ENCODE results near the gene DNAJC18. TPM values are rescaled to one million over a fixed set of nuclear protein-coding genes. Genes with fewer than 3 reads are reported as not detected.
"Not testable (repeated sequence)": the region's sequence is repeated elsewhere in the genome, so short reads cannot be mapped to it uniquely, and the experiment has no call there.

DNAJC18 gene
- total RNA-seq, 1 donor from 2014 or later: 20.3 TPM

DNA sequence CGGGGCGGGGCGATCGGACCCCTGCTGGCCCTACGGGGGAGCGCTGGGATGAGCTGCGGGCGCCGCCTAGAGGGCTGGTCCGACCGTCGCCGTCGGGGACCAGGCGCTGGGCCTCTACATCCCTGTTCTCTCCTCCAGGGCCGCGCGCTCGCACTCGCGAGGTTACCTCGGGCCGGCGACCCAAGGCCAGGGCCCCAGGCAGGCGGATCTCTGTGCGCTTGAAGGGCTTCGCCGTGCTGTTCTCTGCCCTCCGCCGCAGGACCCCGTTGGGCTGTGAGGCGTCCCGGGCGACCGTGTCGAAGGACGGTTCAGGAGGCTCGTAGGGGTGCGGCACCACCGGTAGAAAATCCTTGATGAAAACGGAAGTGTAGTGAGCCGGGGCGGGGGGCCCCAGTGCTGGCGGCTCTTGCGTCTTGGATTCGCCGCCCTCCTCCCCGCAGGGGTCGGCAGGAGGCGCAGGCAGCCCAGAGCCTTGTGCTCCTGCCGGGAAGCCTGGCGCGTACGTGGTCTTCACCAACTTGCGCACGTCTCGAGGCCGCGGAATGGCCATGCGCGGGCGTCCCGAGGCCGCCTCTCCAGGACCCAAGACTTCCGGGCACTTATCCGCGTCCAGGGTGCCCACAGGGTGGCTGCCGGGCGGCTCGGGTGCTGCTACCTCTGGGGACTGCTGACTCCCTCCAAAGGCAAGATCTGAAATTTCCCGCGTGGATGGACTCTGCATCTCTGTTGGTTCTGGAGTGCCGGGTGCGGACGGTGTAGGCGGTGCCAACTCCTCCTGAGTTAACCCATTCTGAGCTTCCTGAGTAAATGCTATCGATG lies 46.4 kb downstream of the DNAJC18 start:
- intact Hi-C loops (cut with DNase I): loop anchor here (5.0 kb wide), 3 partner anchors 51 to 126 kb away; partner anchors contain the start of genes MATR3 and PAIP2
- peak; percentile 87 for DNase-seq (ENCODE audit: low spot score)

DNA sequence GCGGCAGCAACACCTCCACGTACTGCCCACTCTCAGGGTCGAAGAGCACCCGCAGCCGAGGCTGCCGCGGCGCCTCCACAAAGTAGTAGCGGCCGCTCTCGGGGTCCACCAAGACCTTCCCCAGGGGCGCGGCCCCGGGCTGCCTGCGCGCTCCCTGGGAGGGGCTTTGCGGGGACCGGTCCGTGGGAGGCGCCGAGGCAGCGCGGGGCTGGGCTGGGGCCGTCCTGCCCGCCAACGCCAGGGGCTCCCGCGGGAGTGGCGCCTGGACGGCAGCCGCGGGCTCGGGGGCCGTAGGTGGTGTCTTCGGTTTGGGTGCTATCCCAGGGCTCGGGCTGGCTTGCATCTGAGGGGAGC lies 47.0 kb downstream of the DNAJC18 start:
- intact Hi-C loops (cut with DNase I): loop anchor here (5.0 kb wide), 3 partner anchors 50 to 125 kb away; partner anchors contain the start of genes MATR3 and PAIP2
- DNase-seq (ENCODE audit: low spot score): no peak

DNA sequence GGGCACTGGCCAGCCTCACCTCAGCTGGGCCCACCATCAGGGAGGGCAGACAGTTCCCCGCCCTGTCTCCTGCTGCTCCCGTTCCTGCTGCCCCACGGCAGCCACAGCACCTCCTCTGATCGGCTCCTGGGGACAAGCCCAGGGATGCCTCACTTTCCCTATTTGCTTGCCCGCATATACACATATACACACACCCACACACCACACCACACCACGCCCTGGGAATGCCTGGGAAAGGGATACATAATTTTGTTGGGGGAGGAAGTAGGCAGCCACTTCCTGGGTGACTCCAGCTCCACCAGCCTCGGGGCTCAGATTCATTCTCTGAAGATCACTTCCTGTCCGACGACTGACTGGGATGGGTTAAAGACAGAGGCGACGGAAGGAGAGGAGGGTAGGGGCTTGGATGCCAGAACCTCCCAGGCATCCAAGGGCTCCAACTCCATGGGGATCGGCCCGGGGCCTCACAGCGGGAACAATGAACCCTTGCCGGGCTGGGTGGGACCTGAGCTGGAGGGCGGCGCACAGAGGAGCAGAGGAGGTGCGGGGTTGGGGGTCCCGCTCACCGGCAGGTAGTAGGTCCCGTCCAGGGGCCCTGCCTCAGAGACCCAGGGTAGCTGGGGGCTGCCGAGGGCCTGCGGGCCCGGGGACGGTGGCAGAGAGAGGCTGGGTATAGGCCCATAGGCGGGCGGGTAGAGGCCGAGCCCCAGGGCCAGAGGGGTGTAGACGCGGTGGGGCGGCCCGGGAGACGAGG lies 47.6 kb downstream of the DNAJC18 start:
- intact Hi-C loops (cut with DNase I): loop anchor here (5.0 kb wide), 3 partner anchors 49 to 124 kb away; partner anchors contain the start of genes MATR3 and PAIP2
- no peak for DNase-seq (ENCODE audit: low spot score)

DNA sequence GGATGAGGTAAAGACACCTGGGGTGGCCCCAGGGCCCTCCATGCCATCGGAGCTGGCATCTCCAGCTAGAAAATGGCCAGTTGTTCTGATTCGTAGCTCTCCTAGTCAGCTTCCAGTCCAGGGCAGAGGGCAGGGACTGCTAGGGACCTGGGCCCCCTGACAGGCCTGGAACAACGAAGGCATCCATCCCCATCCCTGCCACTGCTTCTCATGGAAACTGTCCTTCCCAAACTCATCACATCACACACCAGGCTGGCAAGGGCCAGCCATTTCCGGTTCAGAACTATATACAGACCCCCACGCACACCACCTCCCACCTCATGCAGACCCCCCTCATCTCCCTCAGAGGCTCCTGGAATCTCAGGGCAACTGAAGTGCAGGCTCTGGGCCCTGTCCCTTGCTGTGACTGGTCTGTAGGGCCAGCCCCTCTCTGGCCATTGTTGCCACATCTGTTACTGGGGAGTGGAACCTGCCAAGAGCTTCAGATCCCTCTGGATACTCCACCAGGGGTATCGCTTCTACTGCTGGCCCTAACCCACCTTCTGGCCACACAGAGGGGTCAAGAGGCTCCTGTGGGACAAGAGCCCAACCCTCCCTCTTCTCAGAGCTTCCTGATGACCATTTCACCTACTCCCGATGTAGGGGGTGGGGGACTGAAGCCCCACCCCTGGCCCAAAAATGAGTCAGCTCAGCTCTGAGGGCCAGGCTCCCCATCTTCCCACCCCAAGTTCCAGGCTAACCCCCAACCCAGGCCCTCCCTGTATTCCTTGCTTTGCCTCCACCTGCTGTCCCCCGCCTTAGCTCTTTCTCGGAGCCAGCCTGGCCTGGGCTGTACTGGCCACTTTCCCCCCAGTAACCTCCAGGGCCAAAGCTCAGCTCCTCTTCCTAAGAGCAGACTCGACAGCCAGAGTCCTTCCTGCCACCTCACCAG lies 48.4 kb downstream of the DNAJC18 start:
- DNase-seq (ENCODE audit: low spot score): peak; percentile 46
- intact Hi-C loops (cut with DNase I): loop anchor here (5.0 kb wide), 3 partner anchors 49 to 124 kb away; partner anchors contain the start of genes MATR3 and PAIP2

DNA sequence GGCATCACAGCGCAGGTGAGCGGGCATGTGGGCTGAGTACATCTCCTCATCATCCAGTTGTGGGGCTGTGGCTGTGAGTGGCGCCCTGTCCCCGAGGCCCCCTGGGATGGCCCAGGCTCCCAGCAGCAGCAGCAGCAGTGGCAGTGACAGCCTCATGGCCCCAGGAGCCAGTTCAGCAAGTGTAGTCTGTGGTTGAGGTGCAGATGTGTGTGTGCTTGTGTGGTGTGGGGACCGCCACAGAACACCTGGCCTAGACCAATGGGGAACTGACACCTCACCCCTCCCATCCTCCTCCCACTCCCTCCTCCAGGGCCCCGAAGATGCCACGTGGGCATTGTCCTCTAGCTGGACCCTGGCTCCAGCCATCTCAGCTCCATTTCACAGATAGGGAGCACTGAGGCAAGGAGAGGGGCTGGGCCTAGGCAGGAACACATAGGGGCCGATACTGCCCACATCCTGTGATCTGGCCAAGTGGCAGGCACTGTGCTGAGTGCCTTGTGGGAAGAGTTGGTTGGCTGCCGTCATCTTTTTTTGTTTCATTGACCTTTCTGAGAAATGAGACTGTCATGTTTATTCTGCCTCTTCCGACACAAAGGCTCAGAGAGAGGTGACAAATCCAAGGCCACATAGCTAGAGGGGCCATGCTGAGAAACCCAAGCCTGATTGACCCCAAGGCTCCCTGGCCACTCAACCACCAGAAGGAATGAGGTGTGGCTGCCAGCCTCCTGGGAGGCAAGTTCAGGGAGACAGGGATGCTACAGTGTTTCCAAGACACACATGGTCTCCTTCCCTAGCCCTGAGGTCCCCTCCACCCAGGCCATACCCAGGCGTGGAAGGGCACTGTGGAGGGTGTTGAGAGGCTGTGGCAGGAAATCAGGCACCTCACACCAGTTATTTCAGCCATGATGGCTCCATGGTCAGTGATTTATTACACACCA lies 49.4 kb downstream of the DNAJC18 start, which contains the start of gene MZB1:
Gene MZB1, minus strand, starts transcription at position 213 of the 938 bp plus-strand sequence. Its CDS starts 57 bp downstream, at position 156.
- intact Hi-C loops (cut with DNase I): loop anchor here (5.0 kb wide), 3 partner anchors 48 to 123 kb away; partner anchors contain the start of genes MATR3 and PAIP2
- DNase-seq (ENCODE audit: low spot score): peak; percentile 55

DNA sequence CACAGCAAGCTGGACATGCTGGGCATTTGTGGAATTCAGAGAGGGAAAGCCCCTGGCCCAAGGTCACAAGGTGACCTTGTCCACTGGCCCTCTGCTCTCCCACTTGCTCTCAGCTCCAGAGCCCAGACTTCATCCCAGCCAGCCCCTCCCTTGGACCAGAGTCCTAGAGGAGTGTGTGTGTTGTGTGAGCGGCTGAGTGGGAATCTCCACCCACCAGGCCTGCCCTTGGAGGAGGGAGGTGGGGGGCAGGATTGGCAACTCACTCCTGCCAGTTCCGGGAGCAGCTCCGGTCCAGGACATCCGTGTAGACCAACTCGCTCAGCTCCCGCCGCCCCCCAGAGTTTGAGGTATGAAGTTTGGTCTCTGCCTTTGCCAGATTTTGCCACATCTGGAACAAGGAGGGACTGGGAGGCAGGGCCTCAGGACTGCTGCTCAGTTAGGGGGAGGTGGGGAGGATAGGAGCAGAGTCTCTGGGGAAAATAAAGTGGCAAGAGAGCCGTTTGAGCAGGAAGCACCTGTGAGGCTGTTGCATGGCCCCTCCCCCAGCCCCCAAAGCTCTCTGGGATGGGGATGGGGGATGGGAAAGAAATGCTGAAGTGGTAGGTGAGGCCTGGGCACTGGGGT lies 51.0 kb downstream of the DNAJC18 start:
- intact Hi-C loops (cut with DNase I): no loop called here
- no peak for DNase-seq (ENCODE audit: low spot score)

DNA sequence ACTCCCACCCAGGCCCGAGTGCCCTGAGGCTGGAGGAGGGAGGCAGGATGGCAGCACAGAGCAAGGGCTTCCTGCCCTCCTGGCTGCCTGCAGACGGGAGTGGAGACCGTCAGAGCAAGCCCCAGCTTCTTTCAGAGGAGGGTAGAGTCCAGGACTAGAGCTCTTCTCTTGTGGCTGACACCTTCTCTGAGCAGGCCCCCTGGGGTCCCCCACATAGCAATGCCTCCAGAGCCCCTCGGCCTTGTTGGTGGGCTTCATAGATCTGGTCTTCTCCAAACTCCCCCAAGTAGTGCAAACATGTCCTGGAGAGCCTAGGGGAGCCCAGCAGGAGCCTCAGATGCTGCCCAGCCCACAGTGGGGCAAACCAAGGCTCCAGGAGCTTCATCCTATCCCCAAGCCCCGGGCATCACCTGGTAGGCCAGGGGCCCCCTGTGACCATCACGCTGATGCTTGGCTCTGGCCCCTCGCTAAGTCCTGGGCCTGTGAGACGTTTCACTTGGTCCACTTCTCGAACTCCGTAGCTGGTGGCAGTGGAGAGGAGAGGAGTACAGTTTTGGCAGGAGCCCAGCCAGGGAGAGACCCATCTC lies 51.6 kb downstream of the DNAJC18 start:
- intact Hi-C loops (cut with DNase I): no loop called here
- DNase-seq (ENCODE audit: low spot score): no peak

DNA sequence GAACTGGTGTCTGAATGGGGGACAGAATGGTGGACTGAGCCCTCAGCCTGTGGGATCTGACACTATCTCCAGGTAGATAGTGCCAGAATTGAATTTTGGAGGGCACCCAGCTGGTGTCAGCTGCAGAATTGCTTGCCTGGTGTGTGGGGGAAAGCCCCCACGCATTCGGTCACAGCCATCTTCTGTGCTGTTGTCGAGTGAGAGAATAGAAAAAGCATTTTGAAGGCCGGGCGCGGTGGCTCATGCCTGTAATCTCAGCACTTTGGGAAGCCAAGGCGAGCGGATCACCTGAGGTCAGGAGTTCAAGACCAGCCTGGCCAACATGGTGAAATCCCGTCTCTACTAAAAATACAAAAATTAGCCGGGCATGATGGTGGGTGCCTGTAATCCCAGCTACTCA lies 52.4 kb downstream of the DNAJC18 start:
- intact Hi-C loops (cut with DNase I); DNase-seq (ENCODE audit: low spot score): not testable (repeated sequence)

DNA sequence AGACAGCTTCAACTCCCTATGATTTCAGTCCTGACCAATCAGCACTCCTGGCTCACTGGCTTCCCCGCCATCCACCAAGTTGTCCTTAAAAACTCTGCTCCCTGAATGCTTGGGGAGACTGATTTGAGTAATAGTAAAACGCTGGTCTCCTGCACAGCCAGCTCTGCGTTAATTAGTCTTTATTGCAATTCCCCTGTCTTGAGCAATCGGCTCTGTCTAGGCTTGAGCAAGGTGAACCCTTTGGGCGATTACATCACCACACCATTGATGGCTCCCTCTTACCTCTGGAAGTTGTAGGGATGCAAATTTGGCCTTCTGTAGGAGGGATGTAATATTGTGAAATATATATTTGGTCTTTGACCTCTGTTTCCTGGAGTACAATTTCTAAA lies 53.3 kb downstream of the DNAJC18 start:
- no peak for DNase-seq (ENCODE audit: low spot score)
- intact Hi-C loops (cut with DNase I): no loop called here

DNA sequence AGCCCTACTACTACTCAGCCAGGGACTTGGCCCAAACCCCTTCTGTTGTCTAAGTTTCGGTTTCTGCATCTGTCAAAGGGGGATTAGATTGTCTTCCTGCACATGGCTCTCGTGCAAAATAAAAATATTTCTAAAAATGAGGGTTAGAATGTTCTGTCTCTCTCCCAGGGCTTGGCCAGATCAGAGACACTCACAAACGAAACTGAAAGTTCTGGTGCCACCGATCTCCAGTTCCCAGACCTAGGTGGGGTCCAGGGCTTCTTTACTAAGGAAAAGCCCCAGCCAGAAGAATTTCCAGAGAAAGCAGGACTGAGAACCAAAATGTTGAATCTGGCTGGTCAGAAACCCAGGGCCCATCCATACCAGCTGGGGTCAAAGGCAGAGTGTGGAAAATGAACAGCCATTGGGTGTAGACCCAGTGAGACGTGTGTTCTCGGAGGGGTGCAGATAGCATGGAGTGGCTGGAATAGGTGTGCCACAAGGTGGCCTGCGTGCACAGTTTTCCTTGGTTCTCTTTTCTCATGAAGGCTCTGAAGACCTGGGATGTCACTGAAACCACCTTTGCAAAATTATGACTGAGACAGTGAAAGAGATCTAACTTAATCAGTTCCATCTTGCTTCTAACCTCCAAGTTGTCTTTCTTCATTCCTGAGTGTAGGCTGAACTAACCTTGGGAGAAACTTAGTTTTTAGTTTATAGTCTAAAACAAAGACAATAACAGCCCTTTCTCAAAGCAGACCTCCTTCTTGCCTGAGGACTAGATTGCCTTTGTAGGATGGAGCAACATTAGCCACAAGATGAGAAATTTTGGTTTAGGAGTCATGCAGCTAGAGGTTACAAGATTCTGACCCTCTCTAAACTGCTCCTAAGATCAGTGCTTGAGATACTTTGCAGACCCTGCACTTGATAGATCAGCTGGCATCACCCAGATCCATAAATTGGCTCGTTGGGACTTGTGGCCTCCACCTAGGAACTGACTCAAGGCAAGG lies 54.0 kb downstream of the DNAJC18 start:
- DNase-seq (ENCODE audit: low spot score): no peak
- intact Hi-C loops (cut with DNase I): no loop called here

DNA sequence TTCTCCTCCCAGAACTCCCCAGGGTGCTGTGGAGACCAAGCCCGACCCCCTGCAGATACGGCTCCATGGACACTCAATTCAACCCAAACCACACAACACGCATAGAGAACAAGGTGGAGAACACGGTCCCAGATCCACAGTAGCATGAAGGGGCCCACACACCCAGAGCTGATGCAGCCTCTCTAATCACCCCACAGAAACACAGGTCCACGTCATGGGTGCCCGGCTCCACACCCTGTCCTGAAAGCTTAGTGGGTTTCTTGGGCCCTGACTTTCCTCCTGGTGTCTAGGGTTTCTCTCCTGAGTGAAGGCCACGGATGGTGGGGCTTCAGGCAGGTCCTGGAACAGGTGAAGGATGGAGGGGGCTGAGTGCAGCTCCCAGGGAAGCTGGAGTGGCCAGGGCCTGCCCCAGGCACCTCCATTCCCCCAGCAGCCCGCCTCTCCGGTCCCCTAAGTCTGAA lies 54.7 kb downstream of the DNAJC18 start:
- intact Hi-C loops (cut with DNase I): no loop called here
- DNase-seq (ENCODE audit: low spot score): no peak

DNA sequence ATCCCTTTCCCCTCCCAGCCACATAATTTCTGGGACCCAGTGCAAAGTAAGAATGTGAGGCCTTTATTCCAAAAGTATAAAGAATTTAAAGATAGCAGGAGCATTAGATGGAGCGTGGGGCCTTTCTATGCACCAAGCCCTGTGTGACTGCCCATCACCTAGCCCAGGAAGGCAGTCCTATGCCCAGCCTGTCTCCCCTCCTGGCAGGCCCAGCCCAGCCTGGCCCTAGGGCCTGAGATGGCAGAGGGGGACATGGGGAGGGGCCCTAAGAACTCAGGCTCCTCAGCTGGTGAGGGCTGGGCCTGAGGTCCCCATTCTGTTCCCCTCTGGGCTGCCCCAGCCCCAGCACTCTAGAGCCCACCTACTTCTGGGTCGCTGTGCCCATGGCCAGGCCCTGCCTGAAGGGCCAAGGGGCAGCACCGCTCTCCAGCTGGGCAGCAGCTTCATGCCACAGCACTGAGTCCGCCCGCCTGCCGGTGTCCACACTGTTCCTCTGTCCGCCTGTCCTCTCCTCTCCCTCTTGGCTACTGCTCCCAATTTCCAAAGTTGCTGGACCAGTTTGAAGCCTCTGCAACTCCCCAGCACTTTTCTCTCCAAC lies 55.2 kb downstream of the DNAJC18 start:
- DNase-seq (ENCODE audit: low spot score): no peak
- intact Hi-C loops (cut with DNase I): no loop called here

DNA sequence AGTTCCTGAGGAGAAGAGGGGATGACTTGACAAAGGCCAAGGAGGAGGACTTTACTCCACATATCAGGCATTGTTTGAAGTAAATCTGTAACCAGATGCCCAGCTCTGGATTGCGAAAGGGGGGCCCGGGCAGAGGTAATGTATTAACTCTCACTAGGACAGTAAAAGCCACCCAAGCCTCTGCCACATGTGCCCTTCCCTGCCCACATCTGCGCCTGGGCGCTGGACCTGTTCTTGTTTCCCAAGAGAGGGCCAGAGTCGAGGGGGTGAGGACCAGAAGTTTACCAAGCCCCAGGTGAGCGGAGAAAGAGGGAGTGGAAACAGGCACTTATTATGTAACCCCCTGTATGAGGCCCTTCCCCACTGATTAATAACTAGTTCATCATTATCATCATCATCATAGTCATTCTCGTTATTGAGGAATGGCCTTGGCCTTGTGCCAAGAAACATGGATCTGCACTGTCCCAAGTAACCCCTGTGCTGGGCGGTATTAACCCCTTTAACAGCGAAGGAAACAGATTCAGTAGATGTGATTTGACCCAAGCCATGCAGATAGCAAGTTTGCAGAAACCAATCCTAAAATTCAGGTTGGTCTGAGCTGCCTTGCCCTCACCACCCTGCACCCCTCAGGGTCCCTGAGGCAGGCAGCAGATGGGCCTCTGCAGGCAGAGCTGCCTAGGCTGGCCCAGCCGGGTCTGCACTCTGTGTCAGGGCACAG lies 55.9 kb downstream of the DNAJC18 start, which contains the start of gene SLC23A1:
Gene SLC23A1, minus strand, starts transcription at position 23 of the 718 bp plus-strand sequence. CDS start 44 bp downstream, outside the sequence.
- no peak for DNase-seq (ENCODE audit: low spot score)
- intact Hi-C loops (cut with DNase I): no loop called here

DNA sequence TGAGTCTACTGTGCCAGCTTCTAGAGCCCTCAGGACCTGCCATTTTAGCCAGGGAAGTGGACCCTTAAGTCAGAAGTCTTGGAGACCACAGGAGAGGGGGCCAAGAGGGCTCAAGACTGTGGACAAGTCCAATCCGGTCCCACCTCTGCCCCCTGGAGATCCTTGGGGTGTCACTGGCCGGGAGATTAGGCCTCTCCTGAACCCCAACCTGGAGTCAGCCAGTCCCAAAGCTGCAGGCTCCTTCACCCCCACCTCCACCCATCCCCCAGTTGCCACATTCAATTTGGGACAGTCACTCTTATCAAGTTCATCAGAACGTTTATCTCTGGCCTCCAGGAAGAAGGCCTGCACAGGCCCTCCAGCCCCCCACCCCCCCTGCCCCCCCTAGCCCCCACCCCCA lies 56.5 kb downstream of the DNAJC18 start:
- intact Hi-C loops (cut with DNase I): no loop called here
- DNase-seq (ENCODE audit: low spot score): no peak
